GM13976 (cell line): ENCODE results near the gene CARD8.
"Not testable (repeated sequence)": the region's sequence is repeated elsewhere in the genome, so short reads cannot be mapped to it uniquely, and the experiment has no call there.

ENCODE experiments used
- DNase-seq: peaks from one replicate; pipeline ENCODE4 v3.0.0; 2012; ENCODE audit warnings: low spot score
- in situ Hi-C: fragments of 300-500 bp; cut with MboI; formaldehyde crosslinking; loops from one replicate; pipeline ENCODE4 v1.12.0; 2022; ENCODE audit warnings: low sequenced_read_pairs, mixed read lengths, inconsistent platforms; ENCODE audit not compliant: unreplicated experiment
- TF ChIP-seq, protein P1 (sequence below): IDR thresholded peaks from 2 replicates; pipeline ENCODE4 v1.5.1; 2012; ENCODE audit warnings: borderline replicate concordance, mild to moderate bottlenecking; ENCODE audit not compliant: insufficient read depth; ENCODE audit errors: extremely low read depth, missing control alignments, control extremely low read depth

CARD8 gene

DNA sequence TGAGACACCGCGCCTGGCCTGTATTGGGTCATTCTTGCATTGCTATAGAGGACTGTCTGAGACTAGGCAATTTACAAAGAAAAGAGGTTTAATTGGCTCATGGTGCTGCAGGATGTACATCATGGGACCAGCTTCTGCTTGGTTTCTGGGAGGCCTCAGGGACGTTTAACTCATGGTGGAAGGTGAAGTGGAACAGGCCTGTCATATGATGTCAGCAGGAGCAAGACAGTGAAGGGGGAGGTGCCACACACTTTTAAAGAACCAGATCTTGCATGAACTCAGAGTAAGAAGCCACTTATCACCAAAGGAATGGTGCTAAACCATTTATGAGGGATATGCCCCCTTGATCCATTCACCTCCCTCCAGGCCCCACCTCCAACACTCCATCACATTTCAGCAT is 18.7 kb downstream of the CARD8 start:
- TF ChIP-seq, protein P1, sequence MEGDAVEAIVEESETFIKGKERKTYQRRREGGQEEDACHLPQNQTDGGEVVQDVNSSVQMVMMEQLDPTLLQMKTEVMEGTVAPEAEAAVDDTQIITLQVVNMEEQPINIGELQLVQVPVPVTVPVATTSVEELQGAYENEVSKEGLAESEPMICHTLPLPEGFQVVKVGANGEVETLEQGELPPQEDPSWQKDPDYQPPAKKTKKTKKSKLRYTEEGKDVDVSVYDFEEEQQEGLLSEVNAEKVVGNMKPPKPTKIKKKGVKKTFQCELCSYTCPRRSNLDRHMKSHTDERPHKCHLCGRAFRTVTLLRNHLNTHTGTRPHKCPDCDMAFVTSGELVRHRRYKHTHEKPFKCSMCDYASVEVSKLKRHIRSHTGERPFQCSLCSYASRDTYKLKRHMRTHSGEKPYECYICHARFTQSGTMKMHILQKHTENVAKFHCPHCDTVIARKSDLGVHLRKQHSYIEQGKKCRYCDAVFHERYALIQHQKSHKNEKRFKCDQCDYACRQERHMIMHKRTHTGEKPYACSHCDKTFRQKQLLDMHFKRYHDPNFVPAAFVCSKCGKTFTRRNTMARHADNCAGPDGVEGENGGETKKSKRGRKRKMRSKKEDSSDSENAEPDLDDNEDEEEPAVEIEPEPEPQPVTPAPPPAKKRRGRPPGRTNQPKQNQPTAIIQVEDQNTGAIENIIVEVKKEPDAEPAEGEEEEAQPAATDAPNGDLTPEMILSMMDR: no peak
- in situ Hi-C loops: no loop called here

GRCh38 chr19:48230555-48231129 is 25.1 kb downstream of the CARD8 start:
- TF ChIP-seq, protein P1: no peak
- no peak for DNase-seq
- in situ Hi-C loops: no loop called here

More for the DNA sequence above, 18.7 kb downstream of the CARD8 start:
- DNase-seq: no peak

DNA sequence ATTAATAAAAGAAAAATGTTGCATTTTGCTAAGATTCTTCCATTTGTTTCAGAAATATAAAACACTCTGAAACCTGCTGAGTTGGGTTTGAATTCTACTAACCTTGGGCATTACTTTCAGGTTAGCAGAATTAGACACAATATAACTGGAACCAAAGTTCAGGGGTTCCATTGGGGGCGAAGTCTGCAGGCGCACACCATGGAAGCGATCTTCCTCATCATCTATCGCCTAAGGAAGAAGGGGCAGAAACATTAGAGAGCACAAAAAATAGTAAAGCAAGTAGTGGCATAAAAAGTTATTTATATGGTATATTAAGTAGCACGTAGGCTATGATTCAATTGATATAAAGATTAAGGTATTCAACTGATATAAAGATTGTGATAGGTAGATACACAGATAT is 34.1 kb downstream of the CARD8 start:
- no peak for DNase-seq
- TF ChIP-seq, protein P1: no peak
- in situ Hi-C loops: no loop called here

DNA sequence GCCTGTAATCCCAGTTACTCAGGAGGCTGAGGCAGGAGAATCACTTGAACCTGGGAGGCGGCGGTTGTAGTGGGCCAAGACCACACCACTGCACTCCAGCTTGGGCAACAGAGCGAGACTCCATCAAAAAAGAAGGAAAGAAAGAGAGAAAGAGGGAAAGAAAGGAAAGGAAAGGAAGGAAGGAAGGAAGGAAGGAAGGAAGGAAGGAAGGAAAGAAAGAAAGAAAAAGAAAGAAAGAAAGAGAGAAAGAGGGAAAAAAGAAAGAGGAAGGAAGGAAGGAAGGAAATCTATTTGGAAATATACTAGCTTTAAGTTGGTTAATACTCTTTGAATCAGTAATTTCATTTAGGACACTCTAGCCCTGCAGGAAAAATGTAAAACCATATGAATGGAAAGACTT is 34.9 kb downstream of the CARD8 start:
- in situ Hi-C loops, DNase-seq: not testable (repeated sequence)

DNA sequence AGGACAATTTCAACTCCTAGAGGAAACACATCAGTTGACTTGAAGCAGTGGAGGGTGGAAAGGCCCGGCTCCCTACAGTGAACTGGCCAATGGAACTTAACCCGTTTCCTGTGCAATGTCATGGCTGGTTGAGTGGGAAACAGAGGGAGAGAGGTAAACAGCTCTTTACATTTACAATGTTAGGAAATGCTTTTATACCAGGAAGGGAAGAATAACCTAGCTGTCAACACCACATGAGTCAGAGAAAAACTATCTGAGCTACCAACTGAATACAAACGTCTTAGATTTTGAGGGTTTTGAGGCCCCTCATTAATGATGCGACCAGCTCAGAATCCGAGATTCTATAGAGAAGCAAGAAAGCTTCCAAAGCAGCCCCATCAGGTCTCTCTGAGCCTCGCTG is 36.7 kb downstream of the CARD8 start:
- TF ChIP-seq, protein P1: no peak
- no peak for DNase-seq
- in situ Hi-C loops: no loop called here

DNA sequence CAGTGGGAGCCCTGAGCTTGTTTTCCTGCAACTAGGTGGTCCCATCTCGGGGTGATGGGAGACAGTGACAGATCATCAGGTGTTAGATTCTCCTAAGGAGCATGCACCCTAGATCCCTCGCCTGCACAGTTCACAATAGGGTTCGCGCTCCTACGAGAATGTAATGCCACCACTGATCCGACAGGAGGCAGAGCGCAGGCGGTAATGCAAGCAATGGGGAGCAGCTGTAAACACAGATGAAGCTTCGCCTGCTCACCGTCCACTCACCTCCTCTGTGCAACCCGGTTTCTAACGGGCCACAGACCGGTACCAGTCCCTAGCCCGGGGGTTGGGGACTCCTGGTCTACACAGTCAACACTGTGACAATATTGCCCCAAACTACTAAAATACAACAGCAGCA is 38.8 kb downstream of the CARD8 start:
- TF ChIP-seq, protein P1: no peak
- in situ Hi-C loops: no loop called here
- no peak for DNase-seq

GRCh38 chr19:48213959-48214358 is 41.8 kb downstream of the CARD8 start:
- no peak for DNase-seq
- TF ChIP-seq, protein P1: no peak
- in situ Hi-C loops: no loop called here
